Mesenchymal stem cell (in vitro differentiated cells and primary cell): ENCODE data around the gene RYR1.
"Not testable (repeated sequence)": the region's sequence is repeated elsewhere in the genome, so short reads cannot be mapped to it uniquely, and the experiment has no call there.

Experiments used
- DNase-seq: peaks from one replicate; pipeline ENCODE4 v3.0.0-alpha.2; 2013
- H2AFZ ChIP-seq: one replicate; pipeline ENCODE4 v1.6.1; 2013; ENCODE audit warnings: low read depth, mild to moderate bottlenecking, control low read depth, inconsistent platforms, low read length, moderate library complexity
- H2AK5ac ChIP-seq: 2 replicates; pipeline ENCODE4 v1.6.1; 2013; ENCODE audit warnings: low read length, moderate library complexity, mild to moderate bottlenecking, inconsistent platforms; ENCODE audit not compliant: severe bottlenecking
- H2BK120ac ChIP-seq: one replicate; pipeline ENCODE4 v1.6.1; 2013; ENCODE audit warnings: low read depth, mild to moderate bottlenecking, inconsistent platforms, low read length, moderate library complexity
- H2BK12ac ChIP-seq, 2 experiments: one replicate each; pipeline ENCODE4 v1.6.1; 2013; ENCODE audit warnings: inconsistent platforms in 2 of 2, low read length in 2 of 2, mild to moderate bottlenecking in 2 of 2, moderate library complexity in 2 of 2, control low read depth in 1 of 2
- H2BK15ac ChIP-seq: one replicate; pipeline ENCODE4 v1.6.1; 2013; ENCODE audit warnings: mild to moderate bottlenecking, low read depth, inconsistent platforms; ENCODE audit not compliant: poor library complexity, severe bottlenecking
- H2BK5ac ChIP-seq: 2 replicates; pipeline ENCODE4 v1.6.1; 2013; ENCODE audit warnings: low read depth, mild to moderate bottlenecking, low read length, control low read depth, inconsistent platforms; ENCODE audit not compliant: poor library complexity, severe bottlenecking
- H3K14ac ChIP-seq, 2 experiments: one replicate each; pipeline ENCODE4 v1.6.1; 2013; ENCODE audit warnings: inconsistent platforms in 2 of 2, low read length in 2 of 2, control low read depth in 1 of 2, mild to moderate bottlenecking in 1 of 2, moderate library complexity in 1 of 2
- H3K18ac ChIP-seq, 2 experiments: one replicate each; pipeline ENCODE4 v1.6.1; 2013; ENCODE audit warnings: inconsistent platforms in 2 of 2, low read length in 2 of 2, control low read depth in 1 of 2, low read depth in 1 of 2, mild to moderate bottlenecking in 1 of 2
- H3K23ac ChIP-seq, 2 experiments: one replicate each; pipeline ENCODE4 v1.6.1; 2013; ENCODE audit warnings: inconsistent platforms in 2 of 2, low read length in 2 of 2, mild to moderate bottlenecking in 2 of 2, moderate library complexity in 2 of 2, control low read depth in 1 of 2
- H3K27ac ChIP-seq: 2 replicates; pipeline ENCODE4 v1.5.1; 2013; ENCODE audit warnings: mild to moderate bottlenecking, moderate library complexity, low read length, control low read depth, inconsistent platforms; ENCODE audit not compliant: poor library complexity, severe bottlenecking
- H3K27me3 ChIP-seq, 2 experiments: 2 replicates each; pipeline versions ENCODE4 v1.6.1 to v1.7.0; 2013; ENCODE audit warnings: low read length in 2 of 2, mild to moderate bottlenecking in 2 of 2, moderate library complexity in 2 of 2, control low read depth in 1 of 2, inconsistent platforms in 1 of 2; ENCODE audit not compliant: control insufficient read depth in 1 of 2, insufficient read depth in 1 of 2
- H3K36me3 ChIP-seq, 2 experiments: 2 replicates each; pipeline versions ENCODE4 v1.6.1 to v1.7.0; 2013; ENCODE audit warnings: low read length in 2 of 2, control low read depth in 1 of 2, inconsistent platforms in 1 of 2, low read depth in 1 of 2, mild to moderate bottlenecking in 1 of 2; ENCODE audit not compliant: insufficient read depth in 2 of 2, control insufficient read depth in 1 of 2
- H3K4ac ChIP-seq, 2 experiments: one replicate each; pipeline ENCODE4 v1.6.1; 2013; ENCODE audit warnings: inconsistent platforms in 2 of 2, low read length in 2 of 2, mild to moderate bottlenecking in 2 of 2, moderate library complexity in 2 of 2, control low read depth in 1 of 2, low read depth in 1 of 2
- H3K4me1 ChIP-seq: 2 replicates; pipeline ENCODE4 v1.6.1; 2013; ENCODE audit warnings: low read depth, low read length, control low read depth; ENCODE audit not compliant: control insufficient read depth, insufficient read depth
- H3K4me2 ChIP-seq: 2 replicates; pipeline ENCODE4 v1.6.1; 2013; ENCODE audit warnings: low read length, mild to moderate bottlenecking, inconsistent platforms; ENCODE audit not compliant: poor library complexity, severe bottlenecking
- H3K4me3 ChIP-seq, 2 experiments: 2 replicates each; pipeline versions ENCODE4 v1.5.1 to v1.7.0; 2013; ENCODE audit warnings: low read length in 2 of 2, mild to moderate bottlenecking in 2 of 2, control low read depth in 1 of 2, low read depth in 1 of 2; ENCODE audit not compliant: insufficient read depth in 1 of 2
- H3K79me1 ChIP-seq: replicated peaks from 2 replicates; pipeline ENCODE4 v1.6.1; 2013; ENCODE audit warnings: mild to moderate bottlenecking, control low read depth, low read length, inconsistent platforms; ENCODE audit not compliant: poor library complexity, severe bottlenecking
- H3K9ac ChIP-seq: 2 replicates; pipeline ENCODE4 v1.7.0; 2013; ENCODE audit warnings: mild to moderate bottlenecking, low read length, moderate library complexity
- H3K9me3 ChIP-seq: 2 replicates; pipeline ENCODE4 v1.7.0; 2013; ENCODE audit warnings: mild to moderate bottlenecking, low read length; ENCODE audit not compliant: control insufficient read depth
- H4K8ac ChIP-seq: one replicate; pipeline ENCODE4 v1.6.1; 2013; ENCODE audit warnings: inconsistent platforms, mild to moderate bottlenecking, low read length, moderate library complexity
- H4K91ac ChIP-seq: one replicate; pipeline ENCODE4 v1.6.1; 2013; ENCODE audit warnings: mild to moderate bottlenecking, low read length, inconsistent platforms
- WGBS: methylation state at CpG from one replicate; pipeline ENCODE4 v1.1.7; 2013; ENCODE audit warnings: mixed read lengths; 5-methylcytosine and 5-hydroxymethylcytosine counted together

Gene RYR1

GRCh38 chr19:38409631-38410133 lies 23.8 kb upstream of the RYR1 start:
- Histone ChIP-seq H3K9me3 (no peaks in the 10 kb centered on the region), H3K4me3 (no peak overlapping the region), H3K27ac (no peak overlapping the region), H3K14ac (peak overlapping the region in 1 of 2 experiments; percentile 28), H2BK5ac (no peak overlapping the region), H3K18ac (no peak overlapping the region), H2AFZ (no peak overlapping the region), H3K27me3 (peaks cover 0 to 14% of the 10 kb centered on the region in 2 experiments), H3K4me2 (no peak overlapping the region), H3K79me1 (peaks cover 6% of the 10 kb centered on the region), H3K4me1 (peaks cover 6% of the 10 kb centered on the region), H3K23ac (peak overlapping the region in 1 of 2 experiments; percentile 72), H2BK12ac (no peak overlapping the region), H3K36me3 (peaks cover 17 to 19% of the 10 kb centered on the region in 2 experiments), H3K9ac (no peak overlapping the region), H2AK5ac (no peak overlapping the region), H4K8ac (no peak overlapping the region), H4K91ac (no peak overlapping the region), H2BK15ac (no peak overlapping the region), H3K4ac (no peak overlapping the region), H2BK120ac (no peak overlapping the region)
- 90% methylated on average over 7 of the region's 7 CpGs for WGBS
- DNase-seq: no peak

- H2BK120ac ChIP-seq, H4K8ac ChIP-seq, H3K9ac ChIP-seq, DNase-seq, H3K79me1 ChIP-seq, H2BK15ac ChIP-seq, H3K18ac ChIP-seq, H3K27ac ChIP-seq, H3K4me1 ChIP-seq, H3K4me3 ChIP-seq, H3K4me2 ChIP-seq, H2AK5ac ChIP-seq, H2AFZ ChIP-seq, H3K23ac ChIP-seq, H3K14ac ChIP-seq, H3K9me3 ChIP-seq, H2BK5ac ChIP-seq, H4K91ac ChIP-seq, H2BK12ac ChIP-seq, H3K4ac ChIP-seq: not testable (repeated sequence)
- peaks cover 12% of the 10 kb centered on the region in 2 experiments for H3K36me3 ChIP-seq
- peaks cover 0 to 14% of the 10 kb centered on the region in 2 experiments for H3K27me3 ChIP-seq
- WGBS: 89% methylated on average over 4 of the region's 6 CpGs
Measured at GRCh38 chr19:38410407-38410806, 23.1 kb upstream of the RYR1 start.

- peak overlapping the region in 1 of 2 experiments; percentile 10 for H3K4me3 ChIP-seq
- no peak overlapping the region for H3K9ac ChIP-seq
- H3K36me3 ChIP-seq: peaks cover 9 to 10% of the 10 kb centered on the region in 2 experiments
- no peak overlapping the region for H2BK120ac ChIP-seq
- no peak overlapping the region for H3K4me2 ChIP-seq
- no peak overlapping the region for H3K18ac ChIP-seq
- no peak overlapping the region for H3K14ac ChIP-seq
- H3K4me1 ChIP-seq: peaks cover 4% of the 10 kb centered on the region
- no peak overlapping the region for H4K8ac ChIP-seq
- no peak for DNase-seq
- H2AFZ ChIP-seq: no peak overlapping the region
- H2BK12ac ChIP-seq: no peak overlapping the region
- no peaks in the 10 kb centered on the region for H3K9me3 ChIP-seq
- H3K4ac ChIP-seq: no peak overlapping the region
- no peak overlapping the region for H3K27ac ChIP-seq
- WGBS: 92% methylated on average over 9 of the region's 13 CpGs
- H2BK15ac ChIP-seq: no peak overlapping the region
- no peak overlapping the region for H4K91ac ChIP-seq
- peaks cover 0 to 14% of the 10 kb centered on the region in 2 experiments for H3K27me3 ChIP-seq
- H2AK5ac ChIP-seq: no peak overlapping the region
- H3K79me1 ChIP-seq: no peaks in the 10 kb centered on the region
- no peak overlapping the region for H2BK5ac ChIP-seq
- no peak overlapping the region for H3K23ac ChIP-seq
Measured at GRCh38 chr19:38411041-38411712, 22.3 kb upstream of the RYR1 start.

- not testable (repeated sequence) for H3K27ac ChIP-seq, H3K4ac ChIP-seq, H3K36me3 ChIP-seq, H2BK5ac ChIP-seq, H3K4me2 ChIP-seq, H3K23ac ChIP-seq, H3K14ac ChIP-seq, H4K8ac ChIP-seq, DNase-seq, H2BK15ac ChIP-seq, H2BK120ac ChIP-seq, H2BK12ac ChIP-seq, H2AFZ ChIP-seq, H3K4me3 ChIP-seq, H3K9me3 ChIP-seq, H2AK5ac ChIP-seq, H3K79me1 ChIP-seq, H4K91ac ChIP-seq, H3K9ac ChIP-seq, H3K4me1 ChIP-seq, H3K18ac ChIP-seq
- H3K27me3 ChIP-seq: peaks cover 4 to 19% of the 10 kb centered on the region in 2 experiments
- 85% methylated on average over 5 of the region's 5 CpGs for WGBS
Measured at GRCh38 chr19:38411898-38412297, 21.6 kb upstream of the RYR1 start.
